HepG2 (cell line): ENCODE results near the gene TMEM233. TPM values are rescaled to one million over a fixed set of nuclear protein-coding genes. Genes with fewer than 3 reads are reported as not detected.
"Not testable (repeated sequence)": the region's sequence is repeated elsewhere in the genome, so short reads cannot be mapped to it uniquely, and the experiment has no call there.

Source experiments
- ATAC-seq: fragments of 200-7000 bp; cut with Tn5 transposase; 3 replicates; pipeline ENCODE4 v1.9.1; 2020; ENCODE audit warnings: mild to moderate bottlenecking, moderate library complexity
- BruUV-seq: library from RNA; stranded (reverse); fragments of 400-500 nt; replicated peaks from 2 replicates; lab custom pipeline; 2021; lab: Mats Ljungman, UMichigan
- CTCF ChIA-PET: fragments of 300-600 bp; formaldehyde crosslinking; extraction: SDS; loops from one replicate; lab custom pipeline; 2021; ENCODE audit warnings: low total read pairs, inconsistent platforms, low intra/inter-chr PET ratio; lab: Yijun Ruan, JAX
- POLR2A ChIA-PET: fragments of 350-600 bp; sonication (Branson Sonifier 250); formaldehyde crosslinking; loops from one replicate; lab custom pipeline; 2020; ENCODE audit warnings: antibody characterized with exemption, inconsistent platforms; lab: Yijun Ruan, JAX
- DNase-seq: peaks from one replicate; pipeline ENCODE4 v3.0.0-alpha.2; 2015; ENCODE audit warnings: low spot score
- FAIRE-seq: peaks from 3 replicates; lab custom pipeline; 2011; peaks lifted over from hg19 to GRCh38; lab: Jason Lieb, UNC
- H2AFZ ChIP-seq: one replicate; pipeline ENCODE4 v1.6.1; 2011; ENCODE audit warnings: low read length, inconsistent platforms
- H3K27ac ChIP-seq: fragments of 300-600 bp; 3 replicates; pipeline ENCODE4 v1.8.0; 2011; ENCODE audit warnings: mixed run types, mild to moderate bottlenecking, mixed read lengths, low read length, inconsistent platforms; ENCODE audit not compliant: insufficient read depth; ENCODE audit errors: extremely low read length
- H3K27me3 ChIP-seq, 2 experiments: fragments of 200-600 bp in 1 of 2; 2 replicates in 1 of 2; 3 replicates in 1 of 2; pipeline versions ENCODE4 v1.6.0 to v1.8.0; 2011; ENCODE audit warnings: low read length in 2 of 2, mild to moderate bottlenecking in 2 of 2, moderate library complexity in 2 of 2, inconsistent platforms in 1 of 2; ENCODE audit not compliant: insufficient read depth in 2 of 2, control insufficient read depth in 1 of 2
- H3K36me3 ChIP-seq, 2 experiments: fragments of 200-600 bp in 1 of 2; replicated peaks in 1 of 2; 2 replicates in 1 of 2; 3 replicates in 1 of 2; pipeline versions ENCODE4 v1.5.1 to v1.8.0; 2011; ENCODE audit warnings: low read length in 2 of 2, inconsistent platforms in 1 of 2; ENCODE audit not compliant: insufficient read depth in 2 of 2, control insufficient read depth in 1 of 2
- H3K4me1 ChIP-seq: 2 replicates; pipeline ENCODE4 v1.5.1; 2012; ENCODE audit warnings: low read length, inconsistent platforms; ENCODE audit not compliant: insufficient read depth
- H3K4me2 ChIP-seq: 2 replicates; pipeline ENCODE4 v1.6.0; 2011; ENCODE audit warnings: low read depth, low read length, inconsistent platforms
- H3K4me3 ChIP-seq, 3 experiments: fragments of 200-600 bp in 1 of 3; sonication (generic), shearing (Covaris generic) in 1 of 3; replicated peaks in 1 of 3; 2 replicates each; pipeline ENCODE4 v1.5.1; 2011 to 2016; ENCODE audit warnings: low read length in 3 of 3, inconsistent platforms in 2 of 3, low read depth in 2 of 3, mild to moderate bottlenecking in 2 of 3, control low read depth in 1 of 3, mixed read lengths in 1 of 3; ENCODE audit not compliant: insufficient read depth in 1 of 3
- H3K79me2 ChIP-seq: one replicate; pipeline ENCODE4 v1.6.1; 2011; ENCODE audit warnings: low read length, inconsistent platforms; ENCODE audit not compliant: insufficient read depth
- H3K9ac ChIP-seq: 2 replicates; pipeline ENCODE4 v1.6.0; 2011; ENCODE audit warnings: mild to moderate bottlenecking, low read depth, low read length, inconsistent platforms; ENCODE audit not compliant: insufficient read depth
- H3K9me3 ChIP-seq: 2 replicates; pipeline ENCODE4 v1.5.1; 2012; ENCODE audit warnings: mild to moderate bottlenecking, low read length
- H4K20me1 ChIP-seq: 2 replicates; pipeline ENCODE4 v1.6.0; 2011; ENCODE audit warnings: inconsistent platforms, mild to moderate bottlenecking, low read length, moderate library complexity; ENCODE audit not compliant: insufficient read depth
- STAG1 ChIP-seq: sonication (generic); formaldehyde crosslinking; IDR thresholded peaks from 2 replicates; pipeline ENCODE4 v1.4.0; 2020; ENCODE audit warnings: missing genetic modification reagents
- ZNF652 ChIP-seq: IDR thresholded peaks from 2 replicates; pipeline ENCODE4 v1.6.1; 2016; ENCODE audit warnings: low read depth, borderline replicate concordance
- WGBS: methylation state at CpG from one replicate; pipeline ENCODE4 v1.1.6; 2017; ENCODE audit warnings: low lambda C conversion rate; 5-methylcytosine and 5-hydroxymethylcytosine counted together
- in situ Hi-C: cut with HindIII; loops from 2 replicates; pipeline ENCODE4 v1.10.0; 2017; ENCODE audit warnings: low pct_unique_long_range_greater_than_20kb; ENCODE audit not compliant: extremely low pct_ligation_motif_present
- intact Hi-C: fragments of 100-400 bp; cut with micrococcal nuclease; formaldehyde crosslinking; loops from one replicate; pipeline ENCODE4 v1.10.0; 2022; ENCODE audit not compliant: unreplicated experiment
- polyA plus RNA-seq, 8 experiments: library from polyadenylated mRNA; depleted of rRNA in 3 of 8; stranded (reverse) in 7 of 8; unstranded in 1 of 8; fragments of >200 nt; fragmentation: Illumina TruSeq in 4 of 8; extraction: Trizol in 4 of 8; gene quantifications; 2 replicates each; pipeline versions ENCODE4 v1.2.1 to v1.2.3, GENCODE V29; 2011 to 2016; ENCODE audit warnings: low read depth in 4 of 8, missing spikeins in 1 of 8, mixed read lengths in 1 of 8; ENCODE audit not compliant: insufficient read depth in 1 of 8
- total RNA-seq, 5 experiments: library from RNA; depleted of rRNA; stranded (reverse); fragments of >200 nt; fragmentation: Illumina TruSeq; extraction: Trizol; gene quantifications; 2 replicates each; pipeline ENCODE4 v1.2.3, GENCODE V29; 2016; ENCODE audit warnings: low read depth in 1 of 5
- TF ChIP-seq, protein P1 (sequence below): sonication (generic); formaldehyde crosslinking; IDR thresholded peaks from 2 replicates; pipeline ENCODE4 v1.5.0; 2020; ENCODE audit warnings: mild to moderate bottlenecking, missing genetic modification reagents, moderate library complexity
- TF ChIP-seq, protein P2 (sequence below): IDR thresholded peaks from 2 replicates; pipeline ENCODE4 v1.6.1; 2012; ENCODE audit warnings: low read depth, low read length, improper control_type of control experiment
- TF ChIP-seq, protein P3 (sequence below): sonication (generic); formaldehyde crosslinking; conservative IDR thresholded peaks from 2 replicates; pipeline ENCODE4 v1.5.0; 2020; ENCODE audit warnings: missing genetic modification reagents

The TMEM233 gene
- total and polyA plus RNA-seq, 2 of the 13 experiments (the other 11 are each of a cell fraction or from before 2014, with no cell fraction given): 0.03 TPM; not detected in 1

DNA sequence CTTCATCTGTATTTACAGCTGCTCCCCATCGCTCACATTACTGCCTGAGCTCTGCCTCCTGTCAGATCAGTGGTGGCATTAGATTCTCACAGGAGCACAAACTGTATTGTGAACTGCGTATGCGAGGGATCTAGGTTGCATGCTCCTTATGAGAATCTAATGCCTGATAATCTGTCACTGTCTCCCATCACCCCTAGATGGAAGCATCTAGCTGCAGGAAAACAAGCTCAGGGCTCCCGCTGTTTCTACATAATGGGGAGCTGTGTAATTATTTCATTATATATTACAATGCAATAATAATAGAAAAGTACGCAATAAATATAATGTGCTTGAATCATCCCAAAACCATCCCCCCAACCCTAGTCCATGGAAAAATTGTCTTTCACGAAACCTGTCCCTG is 64.6 kb downstream of the TMEM233 start:
- H3K27ac ChIP-seq, intact Hi-C loops, POLR2A ChIA-PET, H4K20me1 ChIP-seq, H3K27me3 ChIP-seq, H3K9ac ChIP-seq, in situ Hi-C loops, FAIRE-seq, H2AFZ ChIP-seq, H3K4me3 ChIP-seq, H3K79me2 ChIP-seq, H3K4me1 ChIP-seq, ATAC-seq, BruUV-seq, H3K9me3 ChIP-seq, DNase-seq, H3K36me3 ChIP-seq, H3K4me2 ChIP-seq: not testable (repeated sequence)
- CTCF ChIA-PET: interaction anchor here (2.8 kb wide), 1 partner anchor 122 kb away, joined by 10 read pairs; no protein-coding TSS in a partner anchor
- peak; percentile 61 for TF ChIP-seq STAG1
- TF ChIP-seq, protein P1, sequence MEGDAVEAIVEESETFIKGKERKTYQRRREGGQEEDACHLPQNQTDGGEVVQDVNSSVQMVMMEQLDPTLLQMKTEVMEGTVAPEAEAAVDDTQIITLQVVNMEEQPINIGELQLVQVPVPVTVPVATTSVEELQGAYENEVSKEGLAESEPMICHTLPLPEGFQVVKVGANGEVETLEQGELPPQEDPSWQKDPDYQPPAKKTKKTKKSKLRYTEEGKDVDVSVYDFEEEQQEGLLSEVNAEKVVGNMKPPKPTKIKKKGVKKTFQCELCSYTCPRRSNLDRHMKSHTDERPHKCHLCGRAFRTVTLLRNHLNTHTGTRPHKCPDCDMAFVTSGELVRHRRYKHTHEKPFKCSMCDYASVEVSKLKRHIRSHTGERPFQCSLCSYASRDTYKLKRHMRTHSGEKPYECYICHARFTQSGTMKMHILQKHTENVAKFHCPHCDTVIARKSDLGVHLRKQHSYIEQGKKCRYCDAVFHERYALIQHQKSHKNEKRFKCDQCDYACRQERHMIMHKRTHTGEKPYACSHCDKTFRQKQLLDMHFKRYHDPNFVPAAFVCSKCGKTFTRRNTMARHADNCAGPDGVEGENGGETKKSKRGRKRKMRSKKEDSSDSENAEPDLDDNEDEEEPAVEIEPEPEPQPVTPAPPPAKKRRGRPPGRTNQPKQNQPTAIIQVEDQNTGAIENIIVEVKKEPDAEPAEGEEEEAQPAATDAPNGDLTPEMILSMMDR (CRISPR knock-in tag): peak; percentile 55
- WGBS: 64% methylated on average over 6 of the region's 6 CpGs

DNA sequence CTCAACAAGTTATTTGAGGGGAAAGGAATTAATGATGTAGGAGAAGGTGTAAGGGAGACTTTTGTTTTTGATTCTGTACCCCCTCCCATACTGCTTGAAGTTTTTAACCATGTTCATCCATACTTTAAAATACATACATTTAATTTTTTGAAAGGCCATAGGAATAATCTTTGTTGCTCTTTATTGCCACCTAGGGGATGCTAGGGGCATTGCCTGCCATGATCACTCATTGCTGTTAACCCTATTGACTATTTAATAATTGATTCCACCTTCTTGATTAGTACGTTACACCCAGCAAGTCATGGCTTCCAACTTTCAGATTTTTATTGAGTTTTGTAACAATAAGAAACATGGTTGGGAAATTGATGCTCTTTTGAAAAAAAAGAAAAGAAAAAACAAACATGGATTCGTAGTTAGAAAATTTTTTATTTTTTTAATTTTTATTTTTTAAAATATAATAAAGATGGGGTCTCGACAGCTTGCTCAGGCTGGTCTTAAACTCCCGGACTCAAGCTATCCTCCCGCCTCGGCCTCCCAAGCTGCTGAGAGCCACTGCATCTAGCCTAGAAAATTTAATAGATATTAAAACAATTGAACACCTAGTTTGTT is 65.8 kb downstream of the TMEM233 start:
- H3K4me2 ChIP-seq: no peak overlapping the region
- no peaks in the 10 kb centered on the region for H3K9me3 ChIP-seq
- CTCF ChIA-PET: interaction anchor here (1.4 to 2.8 kb wide), 2 partner anchors 9 to 121 kb away, joined by 3 to 10 read pairs; partner anchors contain the start of gene PRKAB1
- intact Hi-C loops (no loop called here), in situ Hi-C loops (no loop called here)
- no peaks in the 10 kb centered on the region for H3K36me3 ChIP-seq
- no TSS peak for BruUV-seq
- no peak overlapping the region for H2AFZ ChIP-seq
- no peak overlapping the region for H3K9ac ChIP-seq
- POLR2A ChIA-PET: no interaction called here
- WGBS: 11% methylated on average over 6 of the region's 6 CpGs
- H4K20me1 ChIP-seq: no peaks in the 10 kb centered on the region
- no peaks in the 10 kb centered on the region for H3K27me3 ChIP-seq
- FAIRE-seq: peak; percentile 23
- DNase-seq: peak; percentile 46
- H3K79me2 ChIP-seq: no peaks in the 10 kb centered on the region
- ATAC-seq: no peak
- TF ChIP-seq, protein P2, sequence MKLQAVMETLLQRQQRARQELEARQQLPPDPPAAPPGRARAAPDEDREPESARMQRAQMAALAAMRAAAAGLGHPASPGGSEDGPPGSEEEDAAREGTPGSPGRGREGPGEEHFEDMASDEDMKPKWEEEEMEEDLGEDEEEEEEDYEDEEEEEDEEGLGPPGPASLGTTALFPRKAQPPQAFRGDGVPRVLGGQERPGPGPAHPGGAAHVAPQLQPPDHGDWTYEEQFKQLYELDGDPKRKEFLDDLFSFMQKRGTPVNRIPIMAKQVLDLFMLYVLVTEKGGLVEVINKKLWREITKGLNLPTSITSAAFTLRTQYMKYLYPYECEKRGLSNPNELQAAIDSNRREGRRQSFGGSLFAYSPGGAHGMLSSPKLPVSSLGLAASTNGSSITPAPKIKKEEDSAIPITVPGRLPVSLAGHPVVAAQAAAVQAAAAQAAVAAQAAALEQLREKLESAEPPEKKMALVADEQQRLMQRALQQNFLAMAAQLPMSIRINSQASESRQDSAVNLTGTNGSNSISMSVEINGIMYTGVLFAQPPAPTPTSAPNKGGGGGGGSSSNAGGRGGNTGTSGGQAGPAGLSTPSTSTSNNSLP: peak; percentile 80
- TF ChIP-seq, protein P3, sequence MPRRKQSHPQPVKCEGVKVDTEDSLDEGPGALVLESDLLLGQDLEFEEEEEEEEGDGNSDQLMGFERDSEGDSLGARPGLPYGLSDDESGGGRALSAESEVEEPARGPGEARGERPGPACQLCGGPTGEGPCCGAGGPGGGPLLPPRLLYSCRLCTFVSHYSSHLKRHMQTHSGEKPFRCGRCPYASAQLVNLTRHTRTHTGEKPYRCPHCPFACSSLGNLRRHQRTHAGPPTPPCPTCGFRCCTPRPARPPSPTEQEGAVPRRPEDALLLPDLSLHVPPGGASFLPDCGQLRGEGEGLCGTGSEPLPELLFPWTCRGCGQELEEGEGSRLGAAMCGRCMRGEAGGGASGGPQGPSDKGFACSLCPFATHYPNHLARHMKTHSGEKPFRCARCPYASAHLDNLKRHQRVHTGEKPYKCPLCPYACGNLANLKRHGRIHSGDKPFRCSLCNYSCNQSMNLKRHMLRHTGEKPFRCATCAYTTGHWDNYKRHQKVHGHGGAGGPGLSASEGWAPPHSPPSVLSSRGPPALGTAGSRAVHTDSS (CRISPR knock-in tag): no peak
- peak; percentile 74 for TF ChIP-seq ZNF652 (CRISPR knock-in tag)
- TF ChIP-seq, protein P1 (CRISPR knock-in tag): peak; percentile 59
- H3K4me1 ChIP-seq: peaks cover 1% of the 10 kb centered on the region; the same call in 1 of the 2 replicates
- no peak overlapping the region for H3K4me3 ChIP-seq
- no peak overlapping the region for H3K27ac ChIP-seq
